Endodermal cell (in vitro differentiated cells): Measurements from ENCODE around the gene BSN. TPM values are rescaled to one million over a fixed set of nuclear protein-coding genes. Genes with fewer than 3 reads are reported as not detected.

Source experiments
- DNase-seq: peaks from one replicate; pipeline ENCODE4 v3.0.0-alpha.2; 2017
- H3K27ac ChIP-seq: 2 replicates; pipeline ENCODE4 v1.5.1; 2013; ENCODE audit warnings: mild to moderate bottlenecking, low read depth, low read length, moderate library complexity
- H3K27me3 ChIP-seq: 2 replicates; pipeline ENCODE4 v1.6.1; 2013; ENCODE audit warnings: mild to moderate bottlenecking, low read length, moderate library complexity; ENCODE audit not compliant: insufficient read depth, control insufficient read depth, poor library complexity, severe bottlenecking
- H3K36me3 ChIP-seq: 2 replicates; pipeline ENCODE4 v1.7.0; 2013; ENCODE audit warnings: mild to moderate bottlenecking, low read length, moderate library complexity; ENCODE audit not compliant: control insufficient read depth, insufficient read depth
- H3K4me1 ChIP-seq: one replicate; pipeline ENCODE4 v1.7.0; 2013; ENCODE audit warnings: low read length; ENCODE audit not compliant: control insufficient read depth, insufficient read depth
- H3K4me3 ChIP-seq: 2 replicates; pipeline ENCODE4 v1.5.1; 2013; ENCODE audit warnings: mild to moderate bottlenecking, low read length, moderate library complexity
- H3K9ac ChIP-seq: 2 replicates; pipeline ENCODE4 v1.6.1; 2013; ENCODE audit warnings: mild to moderate bottlenecking, low read length, moderate library complexity; ENCODE audit not compliant: poor library complexity, severe bottlenecking; ENCODE audit errors: extremely low read depth
- H3K9me3 ChIP-seq: 2 replicates; pipeline ENCODE4 v1.6.1; 2013; ENCODE audit warnings: mild to moderate bottlenecking, low read length, moderate library complexity; ENCODE audit not compliant: control insufficient read depth
- H3K27ac Mint-ChIP-seq: 2 replicates; pipeline ENCODE4 v1.8.0; 2020; ENCODE audit warnings: mixed read lengths
- H3K27me3 Mint-ChIP-seq: 2 replicates; pipeline ENCODE4 v1.8.0; 2021; ENCODE audit warnings: mild to moderate bottlenecking, mixed read lengths; ENCODE audit not compliant: insufficient read depth
- H3K36me3 Mint-ChIP-seq: 2 replicates; pipeline ENCODE4 v1.8.0; 2020; ENCODE audit warnings: low read depth, mixed read lengths
- H3K4me1 Mint-ChIP-seq: 2 replicates; pipeline ENCODE4 v1.8.0; 2020; ENCODE audit warnings: mixed read lengths
- H3K4me3 Mint-ChIP-seq: 2 replicates; pipeline ENCODE4 v1.8.0; 2020; ENCODE audit warnings: mild to moderate bottlenecking, moderate library complexity, mixed read lengths
- H3K9me3 Mint-ChIP-seq: 2 replicates; pipeline ENCODE4 v1.8.0; 2020; ENCODE audit warnings: mild to moderate bottlenecking, mixed read lengths
- WGBS, 2 experiments: methylation state at CpG; one replicate each; pipeline versions ENCODE4 v1.1.5 to v1.1.7; 2013; ENCODE audit warnings: missing lambda C conversion rate in 2 of 2, mixed read lengths in 1 of 2; ENCODE audit not compliant: insufficient coverage in 1 of 2, insufficient read length in 1 of 2; 5-methylcytosine and 5-hydroxymethylcytosine counted together
- total RNA-seq, 2 donors: library from RNA; stranded (reverse); fragmentation: NEBNext Ultra II Directional in 1 of 2; extraction: Animal tissue kit (Norgen Biotek cat#: 25700) in 1 of 2; gene quantifications; 2 replicates in 1 of 2; 3 replicates in 1 of 2; pipeline ENCODE4 v1.2.1, GENCODE V29; 2021
- TF ChIP-seq, protein P1 (sequence below): fragments of 200-600 bp; sonication (generic); conservative IDR thresholded peaks from 2 replicates; pipeline ENCODE4 v1.5.0; 2021; ENCODE audit warnings: antibody characterized with exemption, mild to moderate bottlenecking

Gene BSN
- total RNA-seq, 2 donors from 2014 or later: 2.4 to 2.5 TPM

DNA sequence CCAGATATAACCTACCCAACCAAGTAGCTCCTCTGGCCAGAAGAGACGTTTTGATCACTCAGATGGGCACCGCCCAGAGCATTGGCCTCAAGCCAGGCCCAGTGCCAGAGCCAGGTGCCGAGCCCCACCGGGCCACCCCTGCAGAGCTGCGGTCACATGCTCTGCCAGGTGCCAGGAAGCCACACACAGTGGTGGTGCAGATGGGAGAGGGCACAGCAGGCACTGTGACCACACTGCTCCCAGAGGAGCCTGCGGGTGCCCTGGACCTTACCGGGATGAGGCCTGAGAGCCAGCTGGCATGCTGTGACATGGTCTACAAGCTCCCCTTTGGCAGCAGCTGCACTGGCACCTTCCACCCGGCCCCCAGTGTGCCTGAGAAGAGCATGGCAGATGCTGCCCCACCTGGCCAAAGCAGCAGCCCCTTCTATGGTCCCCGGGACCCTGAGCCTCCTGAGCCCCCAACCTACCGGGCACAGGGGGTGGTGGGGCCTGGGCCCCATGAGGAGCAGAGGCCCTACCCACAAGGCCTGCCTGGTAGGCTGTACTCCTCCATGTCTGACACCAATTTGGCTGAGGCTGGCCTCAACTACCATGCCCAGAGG lies 100.8 kb downstream of the BSN start:
- no peaks in the 10 kb centered on the region for H3K9me3 Mint-ChIP-seq
- no peak overlapping the region for H3K27ac ChIP-seq
- H3K9me3 ChIP-seq: no peaks in the 10 kb centered on the region
- H3K4me3 ChIP-seq: no peak overlapping the region
- H3K27me3 ChIP-seq: no peaks in the 10 kb centered on the region
- WGBS, 2 experiments: 92 to 93% methylated on average over 7 to 10 of the region's 10 CpGs
- no peak overlapping the region for H3K4me3 Mint-ChIP-seq
- H3K9ac ChIP-seq: no peak overlapping the region
- no peaks in the 10 kb centered on the region for H3K27me3 Mint-ChIP-seq
- H3K36me3 Mint-ChIP-seq: no peaks in the 10 kb centered on the region
- no peaks in the 10 kb centered on the region for H3K4me1 Mint-ChIP-seq
- no peak overlapping the region for H3K27ac Mint-ChIP-seq
- no peaks in the 10 kb centered on the region for H3K4me1 ChIP-seq
- no peak for DNase-seq
- H3K36me3 ChIP-seq: no peaks in the 10 kb centered on the region
- TF ChIP-seq, protein P1, sequence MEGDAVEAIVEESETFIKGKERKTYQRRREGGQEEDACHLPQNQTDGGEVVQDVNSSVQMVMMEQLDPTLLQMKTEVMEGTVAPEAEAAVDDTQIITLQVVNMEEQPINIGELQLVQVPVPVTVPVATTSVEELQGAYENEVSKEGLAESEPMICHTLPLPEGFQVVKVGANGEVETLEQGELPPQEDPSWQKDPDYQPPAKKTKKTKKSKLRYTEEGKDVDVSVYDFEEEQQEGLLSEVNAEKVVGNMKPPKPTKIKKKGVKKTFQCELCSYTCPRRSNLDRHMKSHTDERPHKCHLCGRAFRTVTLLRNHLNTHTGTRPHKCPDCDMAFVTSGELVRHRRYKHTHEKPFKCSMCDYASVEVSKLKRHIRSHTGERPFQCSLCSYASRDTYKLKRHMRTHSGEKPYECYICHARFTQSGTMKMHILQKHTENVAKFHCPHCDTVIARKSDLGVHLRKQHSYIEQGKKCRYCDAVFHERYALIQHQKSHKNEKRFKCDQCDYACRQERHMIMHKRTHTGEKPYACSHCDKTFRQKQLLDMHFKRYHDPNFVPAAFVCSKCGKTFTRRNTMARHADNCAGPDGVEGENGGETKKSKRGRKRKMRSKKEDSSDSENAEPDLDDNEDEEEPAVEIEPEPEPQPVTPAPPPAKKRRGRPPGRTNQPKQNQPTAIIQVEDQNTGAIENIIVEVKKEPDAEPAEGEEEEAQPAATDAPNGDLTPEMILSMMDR: no peak

DNA sequence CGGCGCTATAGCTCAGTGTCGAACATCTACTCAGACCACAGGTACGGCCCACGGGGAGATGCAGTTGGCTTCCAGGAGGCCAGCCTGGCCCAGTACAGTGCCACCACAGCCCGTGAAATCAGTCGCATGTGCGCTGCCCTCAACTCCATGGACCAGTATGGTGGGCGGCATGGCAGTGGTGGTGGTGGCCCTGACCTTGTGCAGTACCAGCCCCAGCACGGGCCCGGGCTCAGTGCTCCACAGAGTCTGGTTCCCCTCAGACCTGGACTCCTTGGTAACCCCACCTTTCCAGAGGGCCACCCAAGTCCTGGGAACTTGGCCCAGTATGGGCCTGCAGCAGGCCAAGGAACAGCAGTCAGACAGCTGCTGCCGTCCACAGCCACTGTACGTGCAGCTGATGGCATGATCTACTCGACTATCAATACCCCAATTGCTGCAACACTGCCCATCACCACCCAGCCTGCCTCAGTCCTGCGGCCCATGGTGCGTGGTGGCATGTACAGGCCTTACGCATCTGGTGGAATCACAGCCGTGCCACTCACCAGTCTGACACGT lies 101.5 kb downstream of the BSN start:
- no peaks in the 10 kb centered on the region for H3K9me3 ChIP-seq
- H3K36me3 ChIP-seq: no peaks in the 10 kb centered on the region
- Mint-ChIP-seq H3K4me3 (no peak overlapping the region), H3K4me1 (no peaks in the 10 kb centered on the region), H3K36me3 (no peaks in the 10 kb centered on the region), H3K27ac (no peak overlapping the region), H3K27me3 (no peaks in the 10 kb centered on the region), H3K9me3 (no peaks in the 10 kb centered on the region)
- H3K9ac ChIP-seq: no peak overlapping the region
- no peaks in the 10 kb centered on the region for H3K4me1 ChIP-seq
- H3K27ac ChIP-seq: no peak overlapping the region
- no peak for DNase-seq
- H3K4me3 ChIP-seq: no peak overlapping the region
- TF ChIP-seq, protein P1: no peak
- WGBS, 2 experiments: 95 to 99% methylated on average over 14 to 19 of the region's 19 CpGs
- H3K27me3 ChIP-seq: no peaks in the 10 kb centered on the region

DNA sequence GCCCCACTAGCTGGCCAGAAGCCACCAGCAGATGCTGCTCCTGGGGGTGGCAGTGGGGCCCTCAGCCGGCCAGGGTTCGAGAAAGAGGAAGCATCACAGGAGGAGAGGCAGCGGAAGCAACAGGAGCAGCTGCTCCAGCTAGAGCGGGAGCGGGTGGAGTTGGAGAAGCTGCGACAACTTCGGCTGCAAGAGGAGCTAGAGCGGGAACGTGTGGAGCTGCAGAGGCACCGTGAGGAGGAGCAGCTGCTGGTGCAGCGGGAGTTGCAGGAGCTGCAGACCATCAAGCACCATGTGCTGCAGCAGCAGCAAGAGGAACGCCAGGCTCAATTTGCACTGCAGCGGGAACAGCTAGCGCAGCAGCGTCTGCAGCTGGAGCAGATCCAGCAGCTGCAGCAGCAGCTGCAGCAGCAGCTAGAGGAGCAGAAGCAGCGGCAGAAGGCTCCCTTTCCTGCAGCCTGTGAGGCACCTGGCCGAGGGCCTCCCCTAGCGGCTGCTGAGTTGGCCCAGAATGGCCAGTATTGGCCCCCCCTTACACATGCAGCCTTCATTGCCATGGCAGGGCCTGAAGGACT lies 102.3 kb downstream of the BSN start:
- no peak for DNase-seq
- no peaks in the 10 kb centered on the region for H3K4me1 ChIP-seq
- H3K9me3 Mint-ChIP-seq: no peaks in the 10 kb centered on the region
- no peaks in the 10 kb centered on the region for H3K27me3 ChIP-seq
- no peaks in the 10 kb centered on the region for H3K27me3 Mint-ChIP-seq
- H3K36me3 Mint-ChIP-seq: no peaks in the 10 kb centered on the region
- no peak overlapping the region for H3K9ac ChIP-seq
- no peaks in the 10 kb centered on the region for H3K9me3 ChIP-seq
- H3K27ac Mint-ChIP-seq: no peak overlapping the region
- no peaks in the 10 kb centered on the region for H3K36me3 ChIP-seq
- TF ChIP-seq, protein P1: peak; percentile 25
- H3K4me3 Mint-ChIP-seq: no peak overlapping the region
- no peak overlapping the region for H3K27ac ChIP-seq
- no peaks in the 10 kb centered on the region for H3K4me1 Mint-ChIP-seq
- 91 to 96% methylated on average over 16 to 18 of the region's 18 CpGs for WGBS, 2 experiments
- H3K4me3 ChIP-seq: no peak overlapping the region
